ENCODE measurements around the gene CPZ.

The CPZ gene

GRCh38 chr4:8647626-8648025, 55.1 kb downstream of the CPZ start:
- TF ChIP-seq POLR2AphosphoS5 (IDR thresholded peaks at IDR 0.05; ENCODE audit: low read depth, low read length) (no peak), TAF1 (IDR thresholded peaks at IDR 0.05; ENCODE audit: borderline replicate concordance, insufficient read depth, low read length) (no peak), SIN3A (IDR thresholded peaks at IDR 0.05; ENCODE audit: borderline replicate concordance, insufficient read depth, low read length) (no peak), REST (IDR thresholded peaks at IDR 0.05; ENCODE audit: insufficient read depth in 1 of 2, low read depth in 2 of 2, low read length in 2 of 2) (no peak), FOXP2 (optimal IDR thresholded peaks at IDR 0.05; ENCODE audit: borderline replicate concordance, extremely low read depth, extremely low read length, insufficient read depth) (no peak)

GRCh38 chr4:8648296-8648695, 55.7 kb downstream of the CPZ start:
- no peak for TF ChIP-seq SIN3A (IDR thresholded peaks at IDR 0.05; ENCODE audit: borderline replicate concordance, insufficient read depth, low read length)
- TF ChIP-seq POLR2AphosphoS5 (IDR thresholded peaks at IDR 0.05; ENCODE audit: low read depth, low read length): no peak
- no peak for TF ChIP-seq FOXP2 (optimal IDR thresholded peaks at IDR 0.05; ENCODE audit: borderline replicate concordance, extremely low read depth, extremely low read length, insufficient read depth)
- no peak for TF ChIP-seq TAF1 (IDR thresholded peaks at IDR 0.05; ENCODE audit: borderline replicate concordance, insufficient read depth, low read length)
- TF ChIP-seq REST (IDR thresholded peaks at IDR 0.05; ENCODE audit: insufficient read depth in 1 of 2, low read depth in 2 of 2, low read length in 2 of 2): no peak

- no peak for TF ChIP-seq SIN3A (IDR thresholded peaks at IDR 0.05; ENCODE audit: borderline replicate concordance, insufficient read depth, low read length)
These were observed 56.5 kb downstream of the CPZ start for GRCh38 chr4:8648816-8649630.

GRCh38 chr4:8649631-8650361, 57.2 kb downstream of the CPZ start:
- TF ChIP-seq SIN3A (IDR thresholded peaks at IDR 0.05; ENCODE audit: borderline replicate concordance, insufficient read depth, low read length): no peak
- no peak for TF ChIP-seq FOXP2 (optimal IDR thresholded peaks at IDR 0.05; ENCODE audit: borderline replicate concordance, extremely low read depth, extremely low read length, insufficient read depth)
- TF ChIP-seq TAF1 (IDR thresholded peaks at IDR 0.05; ENCODE audit: borderline replicate concordance, insufficient read depth, low read length): no peak
- no peak for TF ChIP-seq REST (IDR thresholded peaks at IDR 0.05; ENCODE audit: insufficient read depth in 1 of 2, low read depth in 2 of 2, low read length in 2 of 2)
- no peak for TF ChIP-seq POLR2AphosphoS5 (IDR thresholded peaks at IDR 0.05; ENCODE audit: low read depth, low read length)

GRCh38 chr4:8651661-8652180, 59.2 kb downstream of the CPZ start:
- TF ChIP-seq POLR2AphosphoS5 (IDR thresholded peaks at IDR 0.05; ENCODE audit: low read depth, low read length) (no peak), REST (IDR thresholded peaks at IDR 0.05; ENCODE audit: insufficient read depth in 1 of 2, low read depth in 2 of 2, low read length in 2 of 2) (no peak), FOXP2 (optimal IDR thresholded peaks at IDR 0.05; ENCODE audit: borderline replicate concordance, extremely low read depth, extremely low read length, insufficient read depth) (no peak), SIN3A (IDR thresholded peaks at IDR 0.05; ENCODE audit: borderline replicate concordance, insufficient read depth, low read length) (no peak)

Data from PFSK-1 (cell line).